ENCODE measurements around the gene UTS2B. TPM values are rescaled to one million over a fixed set of nuclear protein-coding genes. Genes with fewer than 3 reads are reported as not detected.
"Not testable (repeated sequence)": the region's sequence is repeated elsewhere in the genome, so short reads cannot be mapped to it uniquely, and the experiment has no call there.

Gene UTS2B
- total and polyA plus RNA-seq, 2 experiments from 2014 or later, result 0.21 TPM; not detected in 1

- Histone ChIP-seq H4K20me1 (replicated peaks; ENCODE audit: insufficient read depth) (no peaks in the 10 kb centered on the region), H3K36me3 (ENCODE audit: insufficient read depth) (no peaks in the 10 kb centered on the region), H3K4me1 (ENCODE audit: insufficient read depth) (no peaks in the 10 kb centered on the region), H3K4me2 (no peak overlapping the region), H3K27me3 (ENCODE audit: insufficient read depth) (no peaks in the 10 kb centered on the region), H3K79me2 (replicated peaks; ENCODE audit: insufficient read depth) (no peaks in the 10 kb centered on the region), H3K9me2 (ENCODE audit: insufficient read depth) (no peaks in the 10 kb centered on the region), H3F3A (replicated peaks; ENCODE audit: low read depth) (no peaks in the 10 kb centered on the region), H3K27ac (ENCODE audit: low read depth) (no peak overlapping the region), H3K4me3 (no peak overlapping the region), H2AFZ (no peak overlapping the region)
- no peak for TF ChIP-seq POLR2AphosphoS5 (IDR thresholded peaks at IDR 0.05; ENCODE audit: low read depth)
- TF ChIP-seq STAT1 (IDR thresholded peaks at IDR 0.05; ENCODE audit: unreplicated experiment), result no peak
- no peak for TF ChIP-seq ETS1 (IDR thresholded peaks at IDR 0.05)
- TF ChIP-seq CTCF (conservative IDR thresholded peaks at IDR 0.05; ENCODE audit: low read depth in 2 of 2), result no peak
- no peak for TF ChIP-seq ZNF114 (CRISPR knock-in tag; IDR thresholded peaks at IDR 0.05)
- TF ChIP-seq REST (IDR thresholded peaks at IDR 0.05; ENCODE audit: unreplicated experiment), result no peak
- no peak for TF ChIP-seq NANOG (IDR thresholded peaks at IDR 0.05; ENCODE audit: borderline replicate concordance)
- no peak for TF ChIP-seq ZNF462 (CRISPR knock-in tag; IDR thresholded peaks at IDR 0.05)
- no peak for TF ChIP-seq ZNF331 (CRISPR knock-in tag; IDR thresholded peaks at IDR 0.05; ENCODE audit: low read depth)
- peaks cover 4% of the 10 kb centered on the region; the same call in 2 of the 3 replicates for H3K4me1 Mint-ChIP-seq
- no peak for ATAC-seq
- H3K27me3 Mint-ChIP-seq (ENCODE audit: insufficient read depth, low read depth, poor library complexity), result no peaks in the 10 kb centered on the region
- peaks cover 4% of the 10 kb centered on the region; the same call in 1 of the 3 replicates for H3K36me3 Mint-ChIP-seq (ENCODE audit: low read depth)
- DNase-seq (ENCODE audit: low spot score), result no peak
- H3K4me3 Mint-ChIP-seq, result no peak overlapping the region
- H3K9me3 Mint-ChIP-seq, result peaks cover 6% of the 10 kb centered on the region; the same call in 2 of the 3 replicates
- no peak overlapping the region for H3K27ac Mint-ChIP-seq
Measured at GRCh38 chr3:191275751-191276150, 54.6 kb downstream of the UTS2B start.

GRCh38 chr3:191275244-191275643 is 55.1 kb downstream of the UTS2B start:
- not testable (repeated sequence) for H3K4me2 ChIP-seq; H3K79me2 ChIP-seq (replicated peaks; ENCODE audit: insufficient read depth); H3K4me1 ChIP-seq (ENCODE audit: insufficient read depth); H3K27me3 ChIP-seq (ENCODE audit: insufficient read depth); H4K20me1 ChIP-seq (replicated peaks; ENCODE audit: insufficient read depth); H2AFZ ChIP-seq; H3F3A ChIP-seq (replicated peaks; ENCODE audit: low read depth); H3K36me3 Mint-ChIP-seq (ENCODE audit: low read depth); H3K4me1 Mint-ChIP-seq; DNase-seq (ENCODE audit: low spot score); H3K27ac Mint-ChIP-seq; H3K9me2 ChIP-seq (ENCODE audit: insufficient read depth); H3K4me3 ChIP-seq; H3K4me3 Mint-ChIP-seq; H3K9me3 Mint-ChIP-seq; ATAC-seq; H3K27me3 Mint-ChIP-seq (ENCODE audit: insufficient read depth, low read depth, poor library complexity); H3K36me3 ChIP-seq (ENCODE audit: insufficient read depth); H3K27ac ChIP-seq (ENCODE audit: low read depth)

Measured in GM23338 (cell line).